GM18498 (cell line): ENCODE measurements around the gene C22orf39.
"Not testable (repeated sequence)": the region's sequence is repeated elsewhere in the genome, so short reads cannot be mapped to it uniquely, and the experiment has no call there.

Source experiments
- ATAC-seq: cut with Tn5 transposase; IDR thresholded peaks from one replicate; pipeline ENCODE4 v1.9.1; 2021; ENCODE audit warnings: mild to moderate bottlenecking, moderate library complexity; ENCODE audit not compliant: unreplicated experiment

C22orf39 gene

GRCh38 chr22:19454156-19454555 lies 6.6 kb upstream of the C22orf39 start:
- ATAC-seq = no peak

GRCh38 chr22:19453718-19454117 lies 6.2 kb upstream of the C22orf39 start:
- ATAC-seq = no peak

GRCh38 chr22:19451570-19451969 lies 4.1 kb upstream of the C22orf39 start:
- no peak for ATAC-seq

GRCh38 chr22:19450363-19451175 lies 3.1 kb upstream of the C22orf39 start:
- ATAC-seq = no peak

GRCh38 chr22:19449422-19449767 lies 1.9 kb upstream of the C22orf39 start:
- ATAC-seq = no peak

- no peak for ATAC-seq
Measured at GRCh38 chr22:19448739-19449421, 1.4 kb upstream of the C22orf39 start.

GRCh38 chr22:19448076-19448607 lies 631 bp upstream of the C22orf39 start:
- peak; percentile 37 for ATAC-seq

- ATAC-seq = no peak
Measured at GRCh38 chr22:19446603-19447329, 745 bp downstream of the C22orf39 start.

- ATAC-seq = not testable (repeated sequence)
Measured at GRCh38 chr22:19445279-19445982, 2.1 kb downstream of the C22orf39 start.

- ATAC-seq = no peak
Measured at GRCh38 chr22:19443544-19444211, 3.8 kb downstream of the C22orf39 start.

- no peak for ATAC-seq
Measured at GRCh38 chr22:19442166-19442565, 5.3 kb downstream of the C22orf39 start.

GRCh38 chr22:19440411-19441195 lies 6.9 kb downstream of the C22orf39 start:
- no peak for ATAC-seq

GRCh38 chr22:19438298-19438697 lies 9.2 kb downstream of the C22orf39 start:
- ATAC-seq = no peak

- not testable (repeated sequence) for ATAC-seq
Measured at GRCh38 chr22:19436444-19437161, 10.9 kb downstream of the C22orf39 start.

GRCh38 chr22:19434829-19435580 lies 12.5 kb downstream of the C22orf39 start:
- ATAC-seq = no peak

GRCh38 chr22:19434401-19434800 lies 13.1 kb downstream of the C22orf39 start:
- ATAC-seq = no peak

- peak; percentile 83 for ATAC-seq
Measured at GRCh38 chr22:19432133-19432851, 15.2 kb downstream of the C22orf39 start, which contains the start of gene MRPL40. Gene MRPL40, plus strand, starts transcription at chr22:19432545. Its CDS starts 10 bp downstream, at chr22:19432555.
